Measurements from ENCODE around the gene YTHDF1. TPM values are rescaled to one million over a fixed set of nuclear protein-coding genes. Genes with fewer than 3 reads are reported as not detected.

The YTHDF1 gene
- total and polyA plus RNA-seq, 2 of the 4 experiments (the other 2 are of a cell fraction): 10.9 to 22.6 TPM

GRCh38 chr20:63180569-63181185, 35.3 kb downstream of the YTHDF1 start:
- TF ChIP-seq MAFK (IDR thresholded peaks at IDR 0.05; ENCODE audit: low read depth, low read length) (no peak), MXI1 (IDR thresholded peaks at IDR 0.05; ENCODE audit: borderline replicate concordance, low read depth, low read length) (no peak), NFE2L2 (IDR thresholded peaks at IDR 0.05; ENCODE audit: low read depth, low read length) (no peak), RFX5 (IDR thresholded peaks at IDR 0.05; ENCODE audit: low read depth, low read length) (no peak), BHLHE40 (IDR thresholded peaks at IDR 0.05; ENCODE audit: low read depth, low read length) (no peak), MAZ (IDR thresholded peaks at IDR 0.05; ENCODE audit: borderline replicate concordance, low read depth, low read length) (no peak), SMC3 (IDR thresholded peaks at IDR 0.05; ENCODE audit: low read depth, low read length) (no peak), CTCF (conservative IDR thresholded peaks at IDR 0.05; ENCODE audit: low read depth, low read length) (no peak), FOS (IDR thresholded peaks at IDR 0.05; ENCODE audit: low read depth, low read length) (no peak), USF2 (IDR thresholded peaks at IDR 0.05; ENCODE audit: low read depth, low read length) (no peak), CEBPB (IDR thresholded peaks at IDR 0.05; ENCODE audit: low read depth, low read length) (no peak), RAD21 (IDR thresholded peaks at IDR 0.05; ENCODE audit: low read length) (no peak), POLR2A (IDR thresholded peaks at IDR 0.05; ENCODE audit: low read depth, low read length) (no peak), CHD1 (IDR thresholded peaks at IDR 0.05; ENCODE audit: low read depth, low read length) (no peak), ELK1 (IDR thresholded peaks at IDR 0.05; ENCODE audit: borderline replicate concordance, low read depth, low read length) (no peak), RCOR1 (IDR thresholded peaks at IDR 0.05; ENCODE audit: insufficient replicate concordance, low read length) (no peak)
- dilution Hi-C loops (cut with HindIII; ENCODE audit: low sequenced_read_pairs, unreplicated experiment): no loop called here
- Histone ChIP-seq H3K36me3 (ENCODE audit: control insufficient read depth, insufficient read depth, low read length) (no peaks in the 10 kb centered on the region), H3K9me1 (ENCODE audit: insufficient read depth, low read length) (peaks cover 7% of the 10 kb centered on the region), H3K27me3 (ENCODE audit: control insufficient read depth, insufficient read depth, low read length) (peaks cover 64% of the 10 kb centered on the region), H2AK9ac (replicated peaks; ENCODE audit: low read depth, low read length, poor library complexity) (no peak overlapping the region), H2BK20ac (ENCODE audit: low read depth, low read length) (no peak overlapping the region), H3K4ac (ENCODE audit: low read depth, low read length) (no peak overlapping the region), H3K56ac (ENCODE audit: extremely low read depth, insufficient read depth, low read length) (no peak overlapping the region), H2BK5ac (ENCODE audit: low read depth, low read length, poor library complexity, severe bottlenecking) (no peak overlapping the region), H2BK15ac (ENCODE audit: low read depth, low read length) (no peak overlapping the region), H3K9me3 (ENCODE audit: control insufficient read depth, insufficient read depth, low read length) (no peaks in the 10 kb centered on the region), H3K4me1 (ENCODE audit: control insufficient read depth, insufficient read depth, low read length) (no peaks in the 10 kb centered on the region), H4K91ac (ENCODE audit: insufficient read depth, low read depth, low read length) (no peak overlapping the region), H3K18ac (ENCODE audit: low read depth, low read length) (no peak overlapping the region), H2BK120ac (ENCODE audit: low read depth, low read length) (no peak overlapping the region), H4K8ac (ENCODE audit: low read depth in 2 of 2, low read length in 2 of 2) (no peak overlapping the region), H3K9ac (ENCODE audit: low read depth, low read length) (no peak overlapping the region), H2AK5ac (ENCODE audit: low read depth, low read length) (no peak overlapping the region), H3K4me2 (ENCODE audit: low read depth, low read length) (no peak overlapping the region), H3K4me3 (ENCODE audit: insufficient read depth, low read depth, low read length) (no peak overlapping the region), H3K23ac (ENCODE audit: low read depth, low read length) (no peak overlapping the region), H2AFZ (replicated peaks; ENCODE audit: low read length, poor library complexity) (no peak overlapping the region), H3K14ac (replicated peaks; ENCODE audit: low read depth, low read length) (no peak overlapping the region), H3K27ac (ENCODE audit: insufficient read depth, low read length) (no peak overlapping the region), H3K79me1 (ENCODE audit: low read depth in 1 of 2, low read length in 2 of 2) (no peaks in the 10 kb centered on the region), H4K20me1 (ENCODE audit: insufficient read depth, low read length) (peaks cover 19% of the 10 kb centered on the region), H4K5ac (ENCODE audit: low read depth, low read length) (no peak overlapping the region)
- WGBS, 2 experiments (ENCODE audit: extremely low coverage in 2 of 2, insufficient read length in 1 of 2): 65% methylated on average over 5 of the region's 11 CpGs; no CpG with 5 or more reads in 1 of the 2 experiments
- in situ Hi-C loops (cut with MboI; ENCODE audit: low sequenced_read_pairs): no loop called here
- POLR2A ChIA-PET (ENCODE audit: unreplicated experiment): no interaction called here
- intact Hi-C loops (cut with micrococcal nuclease): loop anchor here (10.0 kb wide), 1 partner anchor 126 kb away; no protein-coding TSS in a partner anchor
- DNase-seq: no peak
- BruUV-seq (replicated peaks): no TSS peak
- CTCF ChIA-PET: no interaction called here
- no peak for ATAC-seq (ENCODE audit: low read depth)
